ENCODE measurements around the gene SPINT2.

SPINT2 gene

GRCh38 chr19:38264486-38265212 lies at the start of gene SPINT2:
Gene SPINT2 (plus strand): TSS chr19:38264573. CDS start chr19:38264893, 320 bp downstream.
- Histone ChIP-seq H3K27ac (no peak within 1 kb of the TSS), H3K36me3 (replicated peaks) (no peaks in the 10 kb centered on the region), H3K4me3 (ENCODE audit: low read depth, low read length) (peak within 1 kb of the TSS; percentile 47), H3K27me3 (replicated peaks) (no peaks in the 10 kb centered on the region)
- TF ChIP-seq CTCF (IDR thresholded peaks at IDR 0.05; ENCODE audit: low read depth, low read length, missing control alignments): no peak
- in situ Hi-C loops (cut with HindIII; ENCODE audit: low pct_ligation_motif_present, low sequenced_read_pairs): no loop called here
- DNase-seq: no peak

GRCh38 chr19:38216785-38217641 lies 47.4 kb upstream of the SPINT2 start:
- Histone ChIP-seq H3K27ac (no peak overlapping the region), H3K27me3 (replicated peaks) (no peaks in the 10 kb centered on the region), H3K36me3 (replicated peaks) (no peaks in the 10 kb centered on the region), H3K4me3 (ENCODE audit: low read depth, low read length) (no peak overlapping the region)
- in situ Hi-C loops (cut with HindIII; ENCODE audit: low pct_ligation_motif_present, low sequenced_read_pairs): no loop called here
- no peak for DNase-seq
- TF ChIP-seq CTCF (IDR thresholded peaks at IDR 0.05; ENCODE audit: low read depth, low read length, missing control alignments): no peak

- in situ Hi-C loops (cut with HindIII; ENCODE audit: low pct_ligation_motif_present, low sequenced_read_pairs): no loop called here
- TF ChIP-seq CTCF (IDR thresholded peaks at IDR 0.05; ENCODE audit: low read depth, low read length, missing control alignments): no peak
- Histone ChIP-seq H3K4me3 (ENCODE audit: low read depth, low read length) (no peak overlapping the region), H3K27ac (no peak overlapping the region), H3K27me3 (replicated peaks) (no peaks in the 10 kb centered on the region), H3K36me3 (replicated peaks) (no peaks in the 10 kb centered on the region)
- DNase-seq: no peak
Observed at GRCh38 chr19:38218204-38218603, 46.2 kb upstream of the SPINT2 start.

GRCh38 chr19:38219221-38219620 lies 45.2 kb upstream of the SPINT2 start:
- H3K27me3 ChIP-seq (replicated peaks): no peaks in the 10 kb centered on the region
- TF ChIP-seq CTCF (IDR thresholded peaks at IDR 0.05; ENCODE audit: low read depth, low read length, missing control alignments): no peak
- in situ Hi-C loops (cut with HindIII; ENCODE audit: low pct_ligation_motif_present, low sequenced_read_pairs): no loop called here
- no peak overlapping the region for H3K4me3 ChIP-seq (ENCODE audit: low read depth, low read length)
- H3K36me3 ChIP-seq (replicated peaks): no peaks in the 10 kb centered on the region
- no peak overlapping the region for H3K27ac ChIP-seq
- DNase-seq: no peak

GRCh38 chr19:38221421-38221820 lies 43.0 kb upstream of the SPINT2 start:
- TF ChIP-seq CTCF (IDR thresholded peaks at IDR 0.05; ENCODE audit: low read depth, low read length, missing control alignments): no peak
- H3K36me3 ChIP-seq (replicated peaks): no peaks in the 10 kb centered on the region
- in situ Hi-C loops (cut with HindIII; ENCODE audit: low pct_ligation_motif_present, low sequenced_read_pairs): no loop called here
- no peak overlapping the region for H3K27ac ChIP-seq
- H3K27me3 ChIP-seq (replicated peaks): no peaks in the 10 kb centered on the region
- DNase-seq: no peak
- H3K4me3 ChIP-seq (ENCODE audit: low read depth, low read length): no peak overlapping the region
